Measurements from ENCODE around the gene KCNH2.

DNA sequence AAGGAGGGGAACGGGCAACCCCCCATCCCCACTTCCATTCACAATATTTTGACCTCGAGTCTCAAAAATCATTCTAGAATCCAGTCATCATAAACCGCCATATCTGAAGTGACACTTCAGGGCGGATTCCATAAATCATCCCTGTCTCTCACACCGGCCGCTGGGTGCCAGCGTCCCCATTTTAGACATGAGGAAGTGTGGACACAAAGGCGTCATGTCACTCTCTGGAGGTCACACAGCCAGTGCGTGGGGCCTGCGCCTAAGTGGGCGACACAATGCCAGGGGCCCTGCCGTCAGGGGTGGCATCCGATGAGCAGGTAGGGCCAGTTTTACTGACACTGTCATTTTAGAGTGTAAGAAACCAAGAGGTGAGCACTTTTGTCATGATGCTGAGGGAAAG lies 19.5 kb downstream of the KCNH2 start:
- TF ChIP-seq POLR2AphosphoS5 (IDR thresholded peaks at IDR 0.05): no peak
- TF ChIP-seq EP300 (IDR thresholded peaks at IDR 0.05): no peak

Measured in suprapubic skin (tissue), 4 donors.